ENCODE measurements around the gene YKT6. TPM values are rescaled to one million over a fixed set of nuclear protein-coding genes. Genes with fewer than 3 reads are reported as not detected.

The YKT6 gene
- polyA plus RNA-seq, 1 donor (not counting 4 experiments of a cell fraction or from before 2014, with no cell fraction given): 148 TPM

DNA sequence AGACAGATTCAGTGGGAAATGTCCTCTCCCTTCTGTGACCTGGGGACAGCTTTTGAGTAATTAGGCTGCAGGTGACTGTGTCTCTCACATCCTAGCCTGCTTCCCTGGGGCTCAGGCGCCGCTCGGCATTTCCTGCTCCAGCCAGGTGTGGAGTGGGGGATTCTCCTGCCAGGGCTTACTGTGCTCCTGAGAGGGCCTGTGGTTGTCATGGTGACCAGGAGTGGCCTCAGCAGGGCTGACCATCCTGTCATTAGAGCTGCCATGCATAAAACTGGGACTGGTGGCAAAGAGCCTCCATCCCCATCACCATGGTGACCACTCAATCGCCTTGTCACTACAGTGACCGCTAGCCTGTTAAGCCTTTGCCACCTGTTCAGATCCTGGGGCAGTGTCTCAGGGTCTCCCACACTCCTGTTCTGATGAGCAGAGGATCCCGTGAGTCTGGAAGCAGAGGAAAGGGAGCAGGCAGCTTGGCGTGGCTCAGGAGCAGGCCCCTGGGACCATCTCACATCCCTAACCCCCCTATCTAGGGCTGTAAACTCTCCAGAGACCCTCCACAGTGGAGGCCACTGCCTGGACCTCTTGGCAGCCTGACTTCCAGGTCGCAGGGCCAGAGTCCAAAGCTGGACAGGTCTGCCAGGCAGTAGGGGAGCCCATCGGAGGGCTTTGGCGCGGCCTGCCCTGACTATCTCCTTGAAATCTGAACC lies 11.3 kb upstream of the YKT6 start, which contains the start of gene GCK:
Gene GCK (minus strand): TSS at position 154 of the 707 bp plus-strand sequence. CDS start 486 bp downstream, outside the sequence.
- no peak within 1 kb of the TSS for H3K4me3 ChIP-seq (ENCODE audit: control insufficient read depth in 2 of 3, extremely low read depth in 1 of 3, insufficient read depth in 2 of 3, low read depth in 1 of 3, low read length in 3 of 3)

DNA sequence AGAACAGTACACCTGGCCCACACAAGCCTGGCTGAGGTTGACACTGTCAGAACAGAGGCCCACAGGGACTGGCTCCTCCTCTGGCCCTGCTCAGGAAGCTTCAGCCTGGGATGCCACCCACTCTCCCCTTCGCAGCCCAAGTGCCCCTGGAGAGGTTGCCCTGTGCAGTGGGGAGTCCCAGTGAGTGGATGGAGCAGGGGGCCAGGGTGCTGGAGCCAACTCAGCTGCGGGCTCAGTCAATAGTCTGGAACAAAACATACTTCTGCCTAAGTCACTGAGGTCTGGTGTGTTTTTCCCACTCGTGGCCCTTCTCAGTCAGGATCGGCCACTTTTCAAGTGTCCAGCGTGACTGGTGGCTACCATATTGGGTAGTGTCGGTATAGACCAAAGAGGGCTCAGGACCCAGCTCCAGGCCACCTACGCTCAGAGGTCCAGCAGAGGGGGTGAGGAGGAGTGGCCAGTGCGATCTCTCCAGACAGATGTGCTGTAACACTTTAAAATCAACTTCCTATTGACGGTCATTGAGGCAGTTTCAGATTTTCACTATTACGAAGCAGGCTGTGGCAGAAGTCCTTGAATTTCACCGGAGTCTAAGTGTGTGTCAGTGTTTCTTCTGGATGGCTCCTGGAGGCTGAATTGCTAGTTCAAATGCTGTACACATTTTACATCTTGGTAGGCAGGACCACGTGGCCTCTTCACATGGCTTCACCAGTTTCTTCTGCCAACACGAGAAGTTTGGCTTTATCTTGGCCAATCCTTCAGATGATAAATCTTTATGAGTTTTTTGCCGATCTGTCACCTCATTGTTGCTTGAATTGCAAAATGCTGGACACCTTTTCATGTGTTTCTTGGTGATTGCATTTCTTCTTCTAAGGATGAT lies 10.5 kb upstream of the YKT6 start:
- H3K4me3 ChIP-seq (ENCODE audit: control insufficient read depth in 2 of 3, extremely low read depth in 1 of 3, insufficient read depth in 2 of 3, low read depth in 1 of 3, low read length in 3 of 3): no peak overlapping the region
- no peak overlapping the region for H3K27ac ChIP-seq (ENCODE audit: control insufficient read depth, insufficient read depth, low read length)
- DNase-seq (ENCODE audit: low read depth, low spot score): no peak
- H3K9ac ChIP-seq (ENCODE audit: control insufficient read depth, extremely low read depth, insufficient read depth, low read length): no peak overlapping the region
- H3K9me3 ChIP-seq (ENCODE audit: control insufficient read depth, low read depth, low read length): no peaks in the 10 kb centered on the region
- H3K79me2 ChIP-seq (ENCODE audit: control insufficient read depth, insufficient read depth, low read length): no peaks in the 10 kb centered on the region
- H3K4me2 ChIP-seq (ENCODE audit: control insufficient read depth, extremely low read depth, insufficient read depth, low read depth, low read length): no peak overlapping the region
- no peaks in the 10 kb centered on the region for H4K20me1 ChIP-seq (ENCODE audit: control insufficient read depth, extremely low read depth, insufficient read depth, low read length)
- no peaks in the 10 kb centered on the region for H3K36me3 ChIP-seq (ENCODE audit: control insufficient read depth in 2 of 2, extremely low read depth in 1 of 2, insufficient read depth in 2 of 2, low read length in 2 of 2)
- dilution Hi-C loops (cut with MboI; ENCODE audit: extremely low pct_ligation_motif_present, low sequenced_read_pairs): no loop called here
- H3K27me3 ChIP-seq (ENCODE audit: control insufficient read depth, extremely low read depth, insufficient read depth, low read length): peaks cover 8% of the 10 kb centered on the region
- peaks cover 2% of the 10 kb centered on the region for H3K4me1 ChIP-seq (ENCODE audit: control insufficient read depth, extremely low read depth, insufficient read depth, low read length)
- H3K9me1 ChIP-seq (ENCODE audit: control insufficient read depth, extremely low read depth, insufficient read depth, low read length): no peaks in the 10 kb centered on the region
- no peak overlapping the region for H2AFZ ChIP-seq (ENCODE audit: control insufficient read depth, low read length)
- TF ChIP-seq, protein P1, sequence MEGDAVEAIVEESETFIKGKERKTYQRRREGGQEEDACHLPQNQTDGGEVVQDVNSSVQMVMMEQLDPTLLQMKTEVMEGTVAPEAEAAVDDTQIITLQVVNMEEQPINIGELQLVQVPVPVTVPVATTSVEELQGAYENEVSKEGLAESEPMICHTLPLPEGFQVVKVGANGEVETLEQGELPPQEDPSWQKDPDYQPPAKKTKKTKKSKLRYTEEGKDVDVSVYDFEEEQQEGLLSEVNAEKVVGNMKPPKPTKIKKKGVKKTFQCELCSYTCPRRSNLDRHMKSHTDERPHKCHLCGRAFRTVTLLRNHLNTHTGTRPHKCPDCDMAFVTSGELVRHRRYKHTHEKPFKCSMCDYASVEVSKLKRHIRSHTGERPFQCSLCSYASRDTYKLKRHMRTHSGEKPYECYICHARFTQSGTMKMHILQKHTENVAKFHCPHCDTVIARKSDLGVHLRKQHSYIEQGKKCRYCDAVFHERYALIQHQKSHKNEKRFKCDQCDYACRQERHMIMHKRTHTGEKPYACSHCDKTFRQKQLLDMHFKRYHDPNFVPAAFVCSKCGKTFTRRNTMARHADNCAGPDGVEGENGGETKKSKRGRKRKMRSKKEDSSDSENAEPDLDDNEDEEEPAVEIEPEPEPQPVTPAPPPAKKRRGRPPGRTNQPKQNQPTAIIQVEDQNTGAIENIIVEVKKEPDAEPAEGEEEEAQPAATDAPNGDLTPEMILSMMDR (optimal IDR thresholded peaks at IDR 0.05 in 1 of 3, IDR thresholded peaks at IDR 0.05 in 1 of 3, conservative IDR thresholded peaks at IDR 0.05 in 1 of 3; ENCODE audit: extremely low read depth in 1 of 3, insufficient read depth in 2 of 3, low read length in 3 of 3): no peak
- no peak for TF ChIP-seq EZH2 (IDR thresholded peaks at IDR 0.05; ENCODE audit: low read length)
- FAIRE-seq: no peak

More for the DNA sequence above, 11.3 kb upstream of the YKT6 start, which contains the start of gene GCK:
- no peaks in the 10 kb centered on the region for H3K36me3 ChIP-seq (ENCODE audit: control insufficient read depth in 2 of 2, extremely low read depth in 1 of 2, insufficient read depth in 2 of 2, low read length in 2 of 2)
- no peak within 1 kb of the TSS for H2AFZ ChIP-seq (ENCODE audit: control insufficient read depth, low read length)
- H3K27ac ChIP-seq (ENCODE audit: control insufficient read depth, insufficient read depth, low read length): no peak within 1 kb of the TSS
- H3K9ac ChIP-seq (ENCODE audit: control insufficient read depth, extremely low read depth, insufficient read depth, low read length): no peak within 1 kb of the TSS
- FAIRE-seq (no peak), DNase-seq (ENCODE audit: low read depth, low spot score) (no peak)
- H3K9me3 ChIP-seq (ENCODE audit: control insufficient read depth, low read depth, low read length): no peaks in the 10 kb centered on the region
- H3K4me2 ChIP-seq (ENCODE audit: control insufficient read depth, extremely low read depth, insufficient read depth, low read depth, low read length): no peak within 1 kb of the TSS
- H3K27me3 ChIP-seq (ENCODE audit: control insufficient read depth, extremely low read depth, insufficient read depth, low read length): peaks cover 8% of the 10 kb centered on the region
- H4K20me1 ChIP-seq (ENCODE audit: control insufficient read depth, extremely low read depth, insufficient read depth, low read length): no peaks in the 10 kb centered on the region
- no peaks in the 10 kb centered on the region for H3K9me1 ChIP-seq (ENCODE audit: control insufficient read depth, extremely low read depth, insufficient read depth, low read length)
- H3K79me2 ChIP-seq (ENCODE audit: control insufficient read depth, insufficient read depth, low read length): no peaks in the 10 kb centered on the region
- H3K4me1 ChIP-seq (ENCODE audit: control insufficient read depth, extremely low read depth, insufficient read depth, low read length): peaks cover 10% of the 10 kb centered on the region
- dilution Hi-C loops (cut with MboI; ENCODE audit: extremely low pct_ligation_motif_present, low sequenced_read_pairs): no loop called here
- TF ChIP-seq, protein P1 (optimal IDR thresholded peaks at IDR 0.05 in 1 of 3, IDR thresholded peaks at IDR 0.05 in 1 of 3, conservative IDR thresholded peaks at IDR 0.05 in 1 of 3; ENCODE audit: extremely low read depth in 1 of 3, insufficient read depth in 2 of 3, low read length in 3 of 3): no peak
- no peak for TF ChIP-seq EZH2 (IDR thresholded peaks at IDR 0.05; ENCODE audit: low read length)

Data from keratinocyte (primary cell).